Smooth muscle cell (in vitro differentiated cells): ENCODE measurements around the gene NPC1L1. TPM values are rescaled to one million over a fixed set of nuclear protein-coding genes. Genes with fewer than 3 reads are reported as not detected.

Source experiments
- DNase-seq: peaks from one replicate; lab custom pipeline; 2025; ENCODE audit not compliant: unreplicated experiment; lab: John Stamatoyannopoulos, UW
- H2AFZ ChIP-seq: fragments of 200-600 bp; sonication (generic); 2 replicates; pipeline ENCODE4 v1.6.0; 2016; ENCODE audit warnings: antibody characterized with exemption, low read depth, mild to moderate bottlenecking
- H3F3A ChIP-seq: fragments of 200-600 bp; sonication (generic); 2 replicates; pipeline ENCODE4 v1.6.0; 2017; ENCODE audit warnings: antibody characterized with exemption, low read depth
- H3K27ac ChIP-seq: fragments of 200-600 bp; sonication (generic); 2 replicates; pipeline ENCODE4 v1.5.1; 2016; ENCODE audit warnings: low read depth, mild to moderate bottlenecking
- H3K27me3 ChIP-seq: fragments of 200-600 bp; sonication (generic); 2 replicates; pipeline ENCODE4 v1.6.1; 2016; ENCODE audit warnings: low read depth, mild to moderate bottlenecking
- H3K36me3 ChIP-seq: fragments of 200-600 bp; sonication (generic); 2 replicates; pipeline ENCODE4 v1.5.1; 2016; ENCODE audit warnings: low read depth
- H3K4me1 ChIP-seq: fragments of 200-600 bp; sonication (generic); 2 replicates; pipeline ENCODE4 v1.5.1; 2016; ENCODE audit warnings: low read depth
- H3K4me2 ChIP-seq: fragments of 200-600 bp; sonication (generic); 2 replicates; pipeline ENCODE4 v1.6.0; 2016; ENCODE audit warnings: mild to moderate bottlenecking
- H3K4me3 ChIP-seq: fragments of 200-600 bp; sonication (generic); 2 replicates; pipeline ENCODE4 v1.5.1; 2016; ENCODE audit warnings: mild to moderate bottlenecking
- H3K79me2 ChIP-seq: fragments of 200-600 bp; sonication (generic); 2 replicates; pipeline ENCODE4 v1.6.0; 2016; ENCODE audit warnings: low read depth, mild to moderate bottlenecking
- H3K9ac ChIP-seq: fragments of 200-600 bp; sonication (generic); 2 replicates; pipeline ENCODE4 v1.6.0; 2016; ENCODE audit warnings: low read depth
- H3K9me3 ChIP-seq: fragments of 200-600 bp; sonication (generic); replicated peaks from 2 replicates; pipeline ENCODE4 v1.5.1; 2016; ENCODE audit warnings: low read depth
- H4K20me1 ChIP-seq: fragments of 200-600 bp; sonication (generic); 2 replicates; pipeline ENCODE4 v1.6.0; 2016; ENCODE audit warnings: low read depth
- CTCF ChIP-seq: fragments of 200-600 bp; sonication (generic); IDR thresholded peaks from 2 replicates; pipeline ENCODE4 v1.5.1; 2017; ENCODE audit warnings: borderline replicate concordance, mild to moderate bottlenecking, antibody characterized with exemption; ENCODE audit not compliant: insufficient read depth, poor library complexity, severe bottlenecking
- WGBS: methylation state at CpG from one replicate; pipeline ENCODE4 v1.1.7; 2016; ENCODE audit warnings: low lambda C conversion rate; 5-methylcytosine and 5-hydroxymethylcytosine counted together
- polyA plus RNA-seq: library from polyadenylated mRNA; unstranded; fragments of >200 nt; fragmentation: Nextera tagmentation; extraction: Ambion mirVana; gene quantifications from 2 replicates; pipeline ENCODE4 v1.2.1, GENCODE V29; 2016
- total RNA-seq: library from RNA; depleted of rRNA; stranded (reverse); fragments of >200 nt; gene quantifications from 2 replicates; pipeline ENCODE4 v1.2.3, GENCODE V29; 2014

NPC1L1 gene
- total and polyA plus RNA-seq, 2 experiments from 2014 or later, result 0.04 to 0.25 TPM

DNA sequence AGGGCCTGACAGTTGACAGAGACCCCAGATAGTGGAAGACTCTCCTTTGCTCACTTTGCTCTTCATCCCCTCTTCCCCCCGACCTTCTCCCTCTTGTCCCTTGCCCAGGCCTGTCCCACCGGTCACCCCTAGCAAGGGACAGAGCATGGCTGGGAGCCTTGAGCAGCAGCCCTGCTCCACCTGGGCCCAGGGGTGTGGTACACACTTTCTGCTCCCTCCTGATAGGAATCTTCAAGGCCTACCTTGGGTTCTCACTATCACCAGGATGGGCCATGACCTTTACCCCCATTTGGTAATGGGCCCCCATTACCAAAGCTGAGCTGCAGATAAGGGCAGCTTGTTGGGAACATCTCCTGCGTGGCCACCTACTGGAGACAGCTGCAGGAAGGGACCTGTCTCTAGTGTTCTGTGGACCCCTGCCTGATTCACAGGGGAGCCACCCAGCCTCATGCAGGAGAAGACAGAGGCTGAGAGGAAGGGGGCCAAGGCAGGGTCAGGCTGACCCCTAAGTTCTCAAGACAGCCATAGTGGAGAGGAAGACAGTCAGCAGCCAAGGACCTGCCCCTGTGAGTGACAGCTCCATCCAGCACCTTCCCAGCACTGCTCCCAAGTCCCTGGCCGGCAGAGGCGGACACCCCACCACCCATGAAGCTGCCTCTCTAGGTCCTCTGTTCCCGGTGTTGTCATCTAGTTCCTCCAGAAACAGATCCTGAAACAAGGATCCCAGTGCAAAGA lies 913 bp upstream of the NPC1L1 start:
- no peak for TF ChIP-seq CTCF
- WGBS, result 87% methylated on average over 6 of the region's 6 CpGs

DNA sequence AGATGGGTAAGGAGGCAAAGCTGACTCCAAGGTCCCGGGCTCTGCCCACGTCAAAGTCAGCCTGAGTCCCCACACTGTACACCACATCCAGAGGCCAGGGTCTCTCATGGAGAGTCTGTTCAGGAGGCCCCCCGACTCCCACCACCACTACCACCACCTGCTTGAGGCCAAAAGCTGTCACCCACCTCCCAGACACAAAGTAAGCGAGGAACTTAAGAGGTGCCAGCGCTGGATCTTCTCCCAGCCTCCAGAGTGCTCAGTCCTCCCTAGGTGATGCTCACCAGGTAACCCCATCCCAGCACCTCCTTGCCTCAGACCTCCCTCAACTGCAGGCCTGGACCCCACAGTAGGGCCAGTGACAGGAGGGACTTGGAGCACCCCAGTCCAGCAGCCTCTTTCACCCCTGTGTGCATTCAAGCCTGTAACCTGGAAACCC lies 520 bp downstream of the NPC1L1 start:
- Histone ChIP-seq H3K27ac (no peak overlapping the region), H2AFZ (no peak overlapping the region), H3K4me1 (no peaks in the 10 kb centered on the region), H3F3A (no peaks in the 10 kb centered on the region), H3K4me3 (no peak overlapping the region), H3K79me2 (no peaks in the 10 kb centered on the region), H3K27me3 (no peaks in the 10 kb centered on the region), H3K9ac (no peak overlapping the region), H4K20me1 (no peaks in the 10 kb centered on the region), H3K36me3 (no peaks in the 10 kb centered on the region), H3K9me3 (no peaks in the 10 kb centered on the region), H3K4me2 (no peak overlapping the region)
- WGBS, result 99% methylated on average over 5 of the region's 5 CpGs
- TF ChIP-seq CTCF, result no peak
- no peak for DNase-seq

More for the DNA sequence above, 913 bp upstream of the NPC1L1 start:
- Histone ChIP-seq H4K20me1 (no peaks in the 10 kb centered on the region), H3K79me2 (no peaks in the 10 kb centered on the region), H3K9ac (no peak overlapping the region), H3K9me3 (no peaks in the 10 kb centered on the region), H3F3A (no peaks in the 10 kb centered on the region), H3K36me3 (no peaks in the 10 kb centered on the region), H3K27me3 (no peaks in the 10 kb centered on the region), H3K4me2 (no peak overlapping the region), H2AFZ (no peak overlapping the region), H3K27ac (no peak overlapping the region), H3K4me1 (no peaks in the 10 kb centered on the region), H3K4me3 (no peak overlapping the region)
- DNase-seq, result no peak

DNA sequence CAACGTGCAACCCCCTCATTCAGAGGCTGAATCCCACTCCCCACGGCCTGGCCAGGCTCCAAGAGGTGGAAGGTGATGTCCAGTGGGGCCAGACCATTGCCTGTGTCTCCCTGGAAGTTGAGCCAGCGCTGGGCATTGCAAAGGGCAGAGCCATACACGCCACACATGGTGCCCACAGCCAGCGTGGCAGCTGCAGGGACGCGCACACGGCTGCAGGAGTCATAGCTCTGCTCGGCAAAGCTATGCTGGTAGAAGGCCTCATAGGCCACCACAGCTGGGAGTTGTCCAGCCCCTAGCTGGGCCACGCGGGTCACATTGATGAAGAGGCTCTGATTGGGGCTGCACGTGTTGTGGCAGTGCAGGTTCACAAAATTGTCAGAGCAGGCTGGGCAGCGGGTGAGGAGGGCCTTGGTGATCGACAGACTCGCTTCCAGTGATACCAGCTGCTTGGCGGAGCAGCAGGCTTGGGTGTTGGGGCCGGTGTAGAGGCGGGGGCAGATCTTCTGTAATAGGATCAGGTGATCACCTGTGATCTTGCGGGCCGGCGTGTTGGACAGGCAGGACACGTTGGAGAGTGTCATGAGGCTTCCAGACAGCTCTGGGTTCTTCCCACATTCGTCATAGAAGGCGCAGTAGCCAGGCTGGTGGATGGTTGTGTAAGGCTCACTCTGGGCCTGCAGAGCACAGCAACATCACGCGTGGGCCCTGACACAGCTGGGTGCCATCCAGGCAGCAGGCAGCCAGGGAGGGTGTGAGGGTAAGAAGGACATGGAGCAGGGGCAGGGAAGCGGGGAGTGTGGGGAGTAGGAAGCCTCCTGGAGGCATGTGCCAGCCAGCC lies 1.2 kb downstream of the NPC1L1 start:
- Histone ChIP-seq H3K36me3 (no peaks in the 10 kb centered on the region), H3K4me3 (no peak overlapping the region), H3K27ac (no peak overlapping the region), H3K4me2 (no peak overlapping the region), H3K4me1 (no peaks in the 10 kb centered on the region), H3F3A (no peaks in the 10 kb centered on the region), H2AFZ (no peak overlapping the region), H3K9me3 (no peaks in the 10 kb centered on the region), H3K79me2 (no peaks in the 10 kb centered on the region), H3K27me3 (no peaks in the 10 kb centered on the region), H3K9ac (no peak overlapping the region), H4K20me1 (no peaks in the 10 kb centered on the region)
- TF ChIP-seq CTCF, result no peak
- 94% methylated on average over 27 of the region's 27 CpGs for WGBS
- DNase-seq, result no peak
